Endometrial microvascular endothelial cells (primary cell): Measurements from ENCODE around the gene ADAMTS20. TPM values are rescaled to one million over a fixed set of nuclear protein-coding genes. Genes with fewer than 3 reads are reported as not detected.

Experiments used
- in situ Hi-C: cut with HindIII; loops from 2 replicates; pipeline ENCODE4 v1.10.0; 2017; ENCODE audit warnings: low sequenced_read_pairs, low pct_unique_long_range_greater_than_20kb; ENCODE audit errors: inconsistent ontology term
- total RNA-seq: library from RNA; depleted of rRNA; stranded (reverse); fragments of >200 nt; gene quantifications from one replicate; pipeline ENCODE4 v1.2.3, GENCODE V29; 2015; ENCODE audit errors: inconsistent ontology term

Gene ADAMTS20
- total RNA-seq, 1 donor from 2014 or later = not detected

DNA sequence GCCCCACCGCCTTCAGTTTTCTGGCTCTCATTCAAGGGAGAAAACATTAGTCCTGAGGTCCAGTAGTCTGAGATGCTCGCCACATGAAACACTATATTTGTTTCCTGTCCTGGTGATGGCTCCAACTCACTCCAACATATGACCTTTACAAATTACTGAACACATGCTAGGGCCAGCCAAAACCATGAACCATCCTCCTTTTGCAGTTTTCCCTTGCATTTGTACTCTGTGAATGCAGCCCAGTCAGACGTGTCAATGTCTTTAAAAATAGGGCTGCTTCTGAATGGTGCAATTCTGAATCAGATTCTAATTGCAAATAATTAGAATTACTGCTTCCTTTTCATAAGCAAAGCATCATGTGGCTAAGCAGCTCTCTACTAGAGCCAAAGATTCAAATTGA, 36.0 kb downstream of the ADAMTS20 start:
- in situ Hi-C loops = no loop called here

DNA sequence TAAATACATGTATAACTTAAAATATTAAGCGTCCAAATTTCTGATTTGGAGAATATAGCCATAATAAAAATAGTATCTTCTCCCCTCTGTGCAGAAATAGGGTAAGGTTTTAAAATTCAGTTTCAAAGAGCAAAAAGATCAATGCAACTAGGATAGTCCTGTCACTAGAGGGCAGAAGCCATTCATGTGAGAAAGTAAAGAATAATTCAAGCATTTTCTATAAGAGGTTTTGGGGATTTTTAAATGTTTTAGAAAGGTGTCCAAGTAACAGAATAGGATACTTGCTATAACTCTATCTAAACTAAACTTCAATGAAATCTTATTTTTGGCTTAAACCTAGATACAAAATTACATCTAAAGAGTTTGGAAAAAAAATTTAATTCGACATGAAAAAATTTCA, 50.3 kb downstream of the ADAMTS20 start:
- in situ Hi-C loops = no loop called here

DNA sequence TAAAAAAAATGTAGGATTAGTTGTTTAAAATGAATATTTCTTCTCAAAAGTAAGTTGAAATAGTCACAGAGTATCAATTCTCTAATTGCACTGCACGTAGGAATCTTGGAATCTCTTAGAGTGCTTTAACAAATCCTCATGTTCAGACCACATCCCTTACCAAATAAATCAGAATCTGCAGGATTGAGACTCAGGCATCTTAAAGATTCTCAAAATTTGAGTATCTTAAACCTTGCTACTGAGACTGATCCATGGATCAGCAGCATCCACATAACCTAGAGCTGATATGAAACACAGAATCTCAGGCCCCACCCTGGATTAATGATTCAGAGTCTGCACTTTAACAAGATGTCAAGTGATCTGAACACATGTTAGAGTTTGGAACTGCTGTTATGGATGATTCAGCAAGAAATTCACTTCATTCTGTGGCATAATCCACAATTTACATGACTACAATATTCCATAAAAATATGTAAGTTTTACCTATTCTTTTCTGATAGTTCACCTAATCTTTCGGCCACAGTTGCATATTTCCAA, 58.7 kb downstream of the ADAMTS20 start:
- in situ Hi-C loops = no loop called here

DNA sequence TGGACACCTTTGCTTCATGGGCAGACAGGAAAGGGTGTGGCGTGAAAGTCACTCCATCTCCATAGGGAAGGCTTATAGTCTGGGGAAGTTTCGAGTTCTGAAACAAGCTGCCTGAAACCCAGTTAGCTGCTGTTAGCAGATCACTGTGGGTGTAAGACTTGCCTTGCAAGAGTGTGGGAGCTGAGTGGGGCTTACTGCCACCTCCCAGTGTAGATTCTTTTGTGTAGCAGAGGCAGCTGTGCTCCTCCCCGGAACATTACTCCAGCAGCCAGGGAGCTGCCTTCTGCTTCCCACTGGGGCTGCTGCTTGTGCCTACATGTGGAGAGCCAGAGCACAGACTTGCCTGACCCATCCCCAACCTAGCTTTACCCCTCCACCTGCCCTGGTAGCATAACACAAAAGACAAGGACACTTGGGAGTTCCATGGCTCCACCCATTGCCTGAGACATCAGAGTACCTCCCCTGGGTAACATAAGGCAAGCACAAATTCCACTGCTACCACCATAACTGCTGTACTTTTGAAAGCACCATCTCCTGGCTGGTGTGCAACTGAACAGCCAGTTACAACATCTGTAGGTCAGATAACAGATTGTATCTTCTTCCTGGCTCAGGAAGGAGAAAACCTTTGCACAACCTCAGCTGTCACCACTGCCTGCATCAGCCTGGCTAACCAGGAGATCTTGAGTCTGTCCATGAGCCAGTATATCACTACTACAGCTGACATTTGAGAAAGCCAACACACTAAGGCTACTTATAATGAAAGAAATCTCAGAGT, 69.5 kb downstream of the ADAMTS20 start:
- in situ Hi-C loops = no loop called here

DNA sequence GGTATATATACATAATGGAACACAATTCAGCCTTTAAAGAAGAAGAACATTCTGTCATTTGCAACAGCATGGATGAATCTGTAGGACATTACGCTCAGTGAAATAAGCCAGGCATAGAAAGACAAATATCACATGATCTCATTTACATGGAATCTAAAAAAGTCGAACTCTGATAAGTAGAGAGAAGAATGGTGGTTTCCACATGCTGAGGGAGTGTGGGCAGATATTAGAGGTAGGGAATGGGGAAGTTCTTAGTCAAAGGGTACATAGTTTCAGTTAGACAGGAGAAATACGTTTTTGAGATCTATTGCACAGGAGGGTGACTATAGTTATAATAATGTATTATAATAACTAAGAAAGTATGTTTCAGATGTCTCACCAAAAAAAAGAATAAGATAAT, 71.4 kb downstream of the ADAMTS20 start:
- in situ Hi-C loops = no loop called here

DNA sequence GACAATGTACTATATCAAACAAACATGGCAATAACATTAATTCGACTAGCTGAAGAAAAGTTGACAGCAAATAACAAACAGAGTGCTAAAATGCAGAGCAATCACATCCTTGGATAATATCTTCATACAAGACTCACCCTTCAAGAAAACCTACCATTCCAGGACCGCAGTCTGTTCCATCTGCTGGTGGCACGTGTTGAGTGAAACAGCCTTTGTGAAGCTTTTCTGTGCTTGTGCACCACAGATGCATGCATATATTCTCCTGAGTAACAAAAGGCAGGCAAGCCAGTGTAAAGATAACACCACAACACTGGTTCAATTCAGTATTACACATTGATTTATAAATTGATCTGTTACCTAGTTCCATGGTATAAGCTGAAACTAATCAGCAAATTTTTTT, 89.3 kb downstream of the ADAMTS20 start:
- in situ Hi-C loops = no loop called here

DNA sequence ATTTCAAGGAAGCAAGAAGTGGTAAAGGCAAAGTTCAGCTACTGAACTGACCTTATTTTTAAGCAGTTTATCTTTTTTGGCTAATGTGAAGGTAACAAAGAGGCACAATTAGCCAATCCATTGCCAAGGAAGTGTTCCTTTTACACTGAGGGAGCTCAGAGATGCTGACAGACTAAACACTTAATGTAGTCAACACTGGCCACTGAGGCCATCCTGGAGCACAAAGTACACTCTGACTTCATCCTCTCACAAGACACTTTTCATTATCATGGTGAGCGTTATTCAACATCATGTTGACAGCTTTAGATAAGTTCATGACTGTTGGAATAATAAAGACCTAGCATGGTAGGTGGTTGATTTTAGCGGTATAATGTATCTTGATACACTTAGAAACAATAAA, 89.9 kb downstream of the ADAMTS20 start:
- in situ Hi-C loops = no loop called here

DNA sequence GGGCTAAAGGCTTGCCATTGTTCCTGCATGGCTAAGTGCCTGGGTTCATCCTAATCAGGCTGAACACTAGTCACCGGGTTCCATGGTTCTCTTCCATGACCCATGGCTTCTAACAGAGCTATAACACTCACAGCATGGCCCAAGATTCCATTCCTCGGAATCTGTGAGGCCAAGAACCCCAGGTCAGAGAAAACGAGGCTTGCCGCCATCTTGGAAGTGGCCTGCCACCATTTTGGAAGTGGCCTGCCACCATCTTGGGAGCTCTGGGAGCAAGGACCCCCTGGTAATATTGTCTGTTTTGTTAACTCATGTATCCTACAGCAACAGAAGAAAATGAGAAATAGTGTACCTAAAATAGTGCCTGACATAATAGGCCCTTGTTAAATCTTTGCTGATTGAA, 92.7 kb downstream of the ADAMTS20 start:
- in situ Hi-C loops = no loop called here

DNA sequence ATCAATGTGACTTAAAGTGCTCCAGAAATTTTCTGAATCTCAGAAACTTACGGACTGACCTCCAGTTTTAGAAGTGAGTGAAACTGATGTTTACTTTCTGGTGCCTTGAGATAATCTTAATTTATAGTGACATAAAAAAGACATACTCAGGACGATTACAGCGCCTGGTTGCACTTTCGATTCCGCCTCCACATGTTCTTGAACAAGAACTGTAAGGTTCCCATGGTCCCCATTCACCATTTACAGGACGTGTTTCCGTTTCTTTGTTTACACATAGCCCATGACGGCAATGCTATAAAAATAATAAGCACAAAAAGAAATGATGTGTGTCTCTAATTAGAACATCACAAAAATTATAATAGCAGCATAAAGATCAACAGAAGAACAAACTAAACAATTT, 98.2 kb downstream of the ADAMTS20 start:
- in situ Hi-C loops = no loop called here

DNA sequence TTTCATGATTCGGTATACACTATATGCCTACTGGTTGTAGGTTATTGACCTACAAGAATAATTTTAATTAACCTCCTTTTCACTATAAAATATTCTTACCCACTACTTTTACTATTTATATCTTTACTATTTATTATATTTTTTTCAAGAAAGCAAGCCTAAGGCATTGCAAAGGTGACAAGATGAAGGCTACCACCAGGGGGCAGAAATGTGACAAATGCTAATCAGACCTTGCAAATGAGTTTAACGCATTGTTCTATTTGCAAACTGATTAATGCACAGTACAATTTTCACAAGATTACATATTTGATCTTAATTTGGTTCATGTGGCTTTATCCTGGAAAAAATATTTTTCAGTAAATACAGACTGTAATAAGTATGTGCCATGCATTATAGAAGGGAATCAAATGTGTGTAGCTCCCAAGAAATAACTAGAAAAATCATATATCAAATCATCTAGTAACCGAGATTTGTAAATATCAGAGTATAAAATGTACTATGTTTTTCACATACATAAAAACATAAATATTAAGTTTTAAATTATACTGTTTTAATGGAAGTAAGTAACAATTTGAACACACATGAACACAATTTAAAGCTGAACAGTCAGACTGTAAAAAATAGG, 107.0 kb downstream of the ADAMTS20 start:
- in situ Hi-C loops = no loop called here

DNA sequence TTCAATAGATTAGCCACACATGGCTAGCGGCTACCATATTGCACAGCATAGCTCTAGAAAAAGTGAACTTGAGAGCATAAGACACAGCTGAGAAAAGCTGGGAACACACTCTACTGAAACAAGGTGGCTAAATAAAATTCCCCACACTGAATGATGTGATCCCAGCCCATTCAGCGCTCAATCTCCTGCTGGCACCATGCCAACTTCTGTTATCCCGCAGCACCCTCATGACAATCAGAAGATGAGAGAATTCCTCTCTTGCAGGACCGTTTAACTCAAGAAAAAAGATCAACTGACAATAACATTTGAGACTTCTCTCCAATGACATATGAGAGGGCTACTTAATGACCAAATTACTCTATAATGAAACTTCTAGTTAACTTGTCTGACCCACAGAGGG, 115.4 kb downstream of the ADAMTS20 start:
- in situ Hi-C loops = no loop called here

DNA sequence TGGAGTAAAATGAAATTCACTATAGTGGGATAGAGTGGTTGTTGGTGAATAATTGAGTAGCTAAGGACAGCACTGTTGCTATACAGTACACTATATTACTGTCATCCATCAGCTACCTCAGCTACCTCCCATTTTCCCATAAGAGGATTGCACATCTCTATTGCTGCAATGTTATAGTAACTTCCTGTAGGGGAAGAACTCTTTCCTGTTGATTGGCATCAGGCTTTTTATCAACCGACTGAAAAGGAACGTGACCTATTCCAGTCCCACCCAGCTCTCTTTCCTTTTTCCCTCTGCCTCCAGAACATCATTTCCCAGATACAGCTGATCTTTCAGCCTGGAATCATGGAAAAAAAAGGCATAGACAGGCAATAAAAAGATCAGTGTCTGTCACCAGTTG, 117.4 kb downstream of the ADAMTS20 start:
- in situ Hi-C loops = no loop called here

DNA sequence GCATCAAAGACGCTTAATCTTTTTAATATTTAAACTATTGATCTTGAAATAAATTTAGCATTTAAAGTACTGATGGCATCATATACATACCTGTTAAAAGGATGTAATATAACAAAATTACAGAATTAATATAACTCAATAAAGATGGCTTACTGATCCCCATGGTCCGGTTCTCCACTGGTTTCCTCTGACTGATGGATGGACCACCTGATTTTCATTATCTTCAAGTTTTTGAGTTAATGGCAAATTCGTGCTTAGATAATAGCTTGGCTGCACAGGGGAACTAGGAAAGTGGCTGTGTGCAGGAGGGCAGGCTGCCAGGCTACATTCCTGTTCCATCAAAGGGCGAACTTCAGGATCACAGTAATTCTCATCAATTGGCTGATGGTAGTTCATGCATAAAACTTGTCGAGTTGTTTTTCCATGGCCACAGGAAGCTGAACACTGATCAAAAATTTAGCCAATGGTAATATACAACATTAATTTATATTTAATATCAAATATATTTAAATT, 123.9 kb downstream of the ADAMTS20 start:
- in situ Hi-C loops = no loop called here

DNA sequence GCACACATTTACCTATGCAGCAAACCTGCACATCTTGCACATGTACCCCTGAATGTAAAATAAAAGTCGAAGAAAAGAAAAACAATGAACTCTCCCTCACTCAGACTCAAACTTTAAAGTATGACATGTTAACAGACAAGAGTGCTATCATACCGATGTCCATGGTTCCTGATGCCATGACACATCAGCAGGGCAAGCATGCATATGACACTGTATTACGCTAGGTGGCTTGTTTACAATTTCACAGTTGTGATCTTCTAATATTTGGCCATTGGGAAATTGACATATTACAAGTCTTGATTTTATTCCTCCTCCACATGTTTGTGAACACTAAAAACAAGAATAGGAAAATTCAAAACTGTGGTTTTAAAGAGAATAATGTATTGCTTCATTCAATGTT, 126.6 kb downstream of the ADAMTS20 start:
- in situ Hi-C loops = no loop called here

DNA sequence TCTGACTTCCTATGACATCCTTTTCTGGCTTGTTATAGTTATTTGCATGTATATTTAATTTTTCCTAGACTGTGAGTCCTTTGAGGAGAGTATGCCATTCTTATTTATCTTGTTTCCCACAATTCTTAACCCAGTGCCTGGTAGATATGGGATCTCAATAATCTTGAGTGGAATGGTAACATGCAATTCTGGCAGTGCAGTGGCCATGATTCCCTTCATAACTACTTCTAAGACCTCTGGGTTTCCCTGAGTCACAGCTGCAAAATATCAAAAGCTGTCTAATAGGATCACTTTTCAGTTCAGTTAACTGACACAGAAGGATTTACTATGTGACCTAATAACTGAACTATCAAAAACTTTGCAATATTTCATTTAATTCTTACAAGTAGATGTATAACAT, 135.0 kb downstream of the ADAMTS20 start:
- in situ Hi-C loops = no loop called here

DNA sequence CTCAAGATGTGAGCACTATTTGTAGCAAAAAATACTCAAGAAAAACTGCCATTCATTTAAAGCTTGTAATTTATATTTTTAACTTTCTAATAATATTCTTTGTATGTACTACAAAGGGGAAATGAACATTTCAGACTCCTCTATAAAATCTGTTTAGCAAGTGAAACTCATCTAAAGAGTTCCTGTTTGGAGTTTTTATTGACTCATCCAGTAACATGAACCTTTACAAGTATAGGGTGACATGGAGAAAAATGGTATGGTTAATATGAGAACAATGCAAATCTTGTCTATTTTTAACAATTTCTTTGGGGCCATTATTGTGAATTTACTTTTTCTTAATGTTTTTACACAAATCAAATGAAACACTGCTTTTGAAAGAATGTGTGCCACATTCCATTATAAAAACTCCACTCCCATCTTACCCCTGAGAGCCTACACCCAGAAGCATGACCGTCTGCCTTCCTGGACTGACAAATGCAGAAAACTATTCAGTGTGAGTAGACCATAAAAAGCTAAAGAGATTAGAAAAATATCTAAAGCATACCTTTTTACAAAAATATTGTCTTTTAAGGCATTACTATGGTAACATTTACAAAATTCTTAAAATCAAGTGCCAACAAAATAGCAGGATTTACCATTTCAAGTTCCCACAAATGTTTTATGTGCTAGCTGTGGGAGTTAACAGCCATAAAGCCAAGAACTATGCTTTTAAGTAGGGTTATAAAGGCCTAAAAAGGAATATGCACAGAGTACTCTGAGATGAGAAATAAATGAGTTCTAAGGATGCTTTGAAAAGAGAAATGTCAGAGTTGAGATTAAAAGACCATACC, 144.0 kb downstream of the ADAMTS20 start:
- in situ Hi-C loops = no loop called here

DNA sequence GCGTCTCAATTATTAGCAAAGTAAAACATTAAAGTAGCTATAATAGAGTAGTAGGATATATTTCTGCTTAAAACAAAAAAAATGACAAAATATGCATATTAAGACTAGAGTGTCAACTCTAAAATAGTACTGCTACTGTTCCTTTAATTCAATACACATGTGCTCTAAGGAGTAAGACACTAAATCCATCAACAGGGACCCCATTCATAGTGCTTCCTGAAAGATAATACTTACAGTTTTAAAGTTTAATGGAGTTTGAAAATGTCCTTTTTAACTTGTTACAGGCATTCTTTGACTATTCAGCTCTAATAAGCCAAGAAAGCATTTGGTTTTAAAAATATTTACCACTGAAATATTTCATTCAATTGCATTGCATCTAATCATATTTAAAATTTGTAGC, 145.2 kb downstream of the ADAMTS20 start:
- in situ Hi-C loops = no loop called here

DNA sequence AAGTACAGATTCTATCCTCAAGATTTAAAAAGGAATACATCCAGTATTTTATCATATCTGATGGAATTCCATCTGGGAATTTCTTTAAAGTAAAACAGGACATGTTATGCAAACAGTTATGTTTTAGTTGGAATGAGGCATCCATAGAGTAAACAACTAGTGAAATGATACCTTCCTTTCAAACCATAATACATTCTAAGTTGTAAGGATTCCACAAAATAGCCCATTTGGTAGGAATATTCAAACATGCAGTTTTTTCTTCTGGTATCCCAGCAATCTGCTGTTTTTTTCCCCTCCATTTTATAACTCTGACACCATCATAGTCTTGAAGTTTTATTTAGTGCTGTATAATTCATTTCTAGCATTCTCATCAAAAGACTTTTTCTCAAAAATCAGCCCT, 149.6 kb downstream of the ADAMTS20 start:
- in situ Hi-C loops = no loop called here

DNA sequence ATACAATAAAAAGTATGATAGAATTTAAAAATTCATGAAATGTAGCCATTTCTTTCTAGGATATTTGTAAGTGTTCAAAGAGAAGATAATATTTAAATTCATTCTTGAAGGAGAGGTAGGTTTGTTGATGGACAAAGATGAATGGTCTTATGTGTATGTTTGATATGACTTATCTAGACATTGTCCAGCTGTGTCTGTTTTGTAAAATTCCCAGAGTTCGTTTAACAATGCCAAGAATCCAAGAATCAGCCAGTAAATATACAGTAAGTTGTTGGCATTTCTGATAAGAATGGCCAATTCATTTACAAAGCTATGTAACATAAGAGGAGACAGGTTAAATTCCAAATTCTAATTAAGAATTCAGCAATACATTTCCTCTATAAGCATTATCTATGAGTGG, 150.9 kb downstream of the ADAMTS20 start:
- in situ Hi-C loops = no loop called here
